Measurements from ENCODE around the gene RCAN2. TPM values are rescaled to one million over a fixed set of nuclear protein-coding genes. Genes with fewer than 3 reads are reported as not detected.
A peak's percentile ranks its signal among the peaks of the same experiment; 100 is the strongest.

The RCAN2 gene
- total and polyA plus RNA-seq, 2 experiments from 2014 or later: 6.0 to 9.3 TPM

GRCh38 chr6:46327779-46328178 lies 163.5 kb downstream of the RCAN2 start (continued):
- TF ChIP-seq ETS1 (IDR thresholded peaks at IDR 0.05) (no peak), REST (IDR thresholded peaks at IDR 0.05; ENCODE audit: unreplicated experiment) (no peak), JUNB (IDR thresholded peaks at IDR 0.05; ENCODE audit: unreplicated experiment) (no peak), EZH2phosphoT487 (IDR thresholded peaks at IDR 0.05; ENCODE audit: unreplicated experiment) (no peak)

- no peaks in the 10 kb centered on the region for H3K9me2 ChIP-seq (ENCODE audit: insufficient read depth)
- DNase-seq (ENCODE audit: low spot score) (peak; percentile 36), ATAC-seq (peak; percentile 92)
- no peak overlapping the region for H3K27ac ChIP-seq (ENCODE audit: low read depth)
- H4K20me1 ChIP-seq (replicated peaks; ENCODE audit: insufficient read depth): no peaks in the 10 kb centered on the region
- H3K4me3 ChIP-seq: peak overlapping the region; percentile 34; the same call in 1 of the 2 replicates
- H3K27me3 ChIP-seq (ENCODE audit: insufficient read depth): no peaks in the 10 kb centered on the region
- Mint-ChIP-seq H3K27ac (no peak overlapping the region; the same call in 1 of the 2 replicates), H3K27me3 (ENCODE audit: insufficient read depth, low read depth, poor library complexity) (no peaks in the 10 kb centered on the region), H3K36me3 (ENCODE audit: low read depth) (no peaks in the 10 kb centered on the region), H3K4me1 (peaks cover 14% of the 10 kb centered on the region), H3K9me3 (no peaks in the 10 kb centered on the region), H3K4me3 (peak overlapping the region; percentile 36; the same call in 1 of the 3 replicates)
- H3F3A ChIP-seq (replicated peaks; ENCODE audit: low read depth): no peaks in the 10 kb centered on the region
- no peaks in the 10 kb centered on the region for H3K36me3 ChIP-seq (ENCODE audit: insufficient read depth)
- H3K4me2 ChIP-seq: peak overlapping the region; percentile 31
- H3K79me2 ChIP-seq (replicated peaks; ENCODE audit: insufficient read depth): no peaks in the 10 kb centered on the region
- peaks cover 13% of the 10 kb centered on the region for H3K4me1 ChIP-seq (ENCODE audit: insufficient read depth)
- H2AFZ ChIP-seq: peak overlapping the region; percentile 50; the same call in 1 of the 2 replicates
- TF ChIP-seq NANOG (IDR thresholded peaks at IDR 0.05; ENCODE audit: borderline replicate concordance) (no peak), JUNB (IDR thresholded peaks at IDR 0.05; ENCODE audit: unreplicated experiment) (no peak), EZH2 (IDR thresholded peaks at IDR 0.05; ENCODE audit: low read depth, unreplicated experiment) (no peak), STAT1 (IDR thresholded peaks at IDR 0.05; ENCODE audit: unreplicated experiment) (no peak), ETS1 (IDR thresholded peaks at IDR 0.05) (no peak), REST (IDR thresholded peaks at IDR 0.05; ENCODE audit: unreplicated experiment) (no peak)
Observed at GRCh38 chr6:46325561-46326530, 165.4 kb downstream of the RCAN2 start.
